A673 (cell line): ENCODE data around the gene ALG6. TPM values are rescaled to one million over a fixed set of nuclear protein-coding genes. Genes with fewer than 3 reads are reported as not detected.

ENCODE experiments used
- Bru-seq: library from RNA; stranded (reverse); fragments of 400-500 nt; gene quantifications from one replicate; lab custom pipeline; 2021; lab: Mats Ljungman, UMichigan
- BruChase-seq, 2 experiments: library from RNA; stranded (reverse); fragments of 400-500 nt; gene quantifications; one replicate each; lab custom pipeline; 2021; lab: Mats Ljungman, UMichigan
- BruUV-seq: library from RNA; stranded (reverse); fragments of 400-500 nt; replicated peaks from 2 replicates; lab custom pipeline; 2021; lab: Mats Ljungman, UMichigan
- CTCF ChIA-PET: fragments of 300-600 bp; sonication (Branson Sonifier 250); formaldehyde crosslinking; loops from one replicate; lab custom pipeline; 2022; ENCODE audit warnings: antibody characterized with exemption; lab: Charles Lee
- POLR2A ChIA-PET: fragments of 300-600 bp; sonication (Branson Sonifier 250); formaldehyde crosslinking; loops from one replicate; lab custom pipeline; 2022; ENCODE audit warnings: antibody characterized with exemption; ENCODE audit not compliant: low non-redundant PET; lab: Charles Lee
- DNase-seq: peaks from one replicate; pipeline ENCODE4 v3.0.0-alpha.2; 2015; ENCODE audit warnings: low spot score
- H3K27ac ChIP-seq: fragments of 200-600 bp; sonication (generic); 2 replicates; pipeline ENCODE4 v1.5.1; 2016; ENCODE audit warnings: mixed run types, low read depth, mild to moderate bottlenecking, mixed read lengths, antibody characterized with exemption, low read length; ENCODE audit not compliant: poor library complexity, severe bottlenecking
- H3K27me3 ChIP-seq: fragments of 200-600 bp; sonication (generic); replicated peaks from 2 replicates; pipeline ENCODE4 v1.6.1; 2017; ENCODE audit warnings: mixed run types, low read depth, mild to moderate bottlenecking, mixed read lengths, antibody characterized with exemption, low read length; ENCODE audit not compliant: insufficient read depth, poor library complexity
- H3K36me3 ChIP-seq: fragments of 200-600 bp; sonication (generic); 2 replicates; pipeline ENCODE4 v1.6.1; 2016; ENCODE audit warnings: mixed run types, mild to moderate bottlenecking, mixed read lengths, antibody characterized with exemption, low read length; ENCODE audit not compliant: insufficient read depth, poor library complexity, severe bottlenecking
- H3K4me1 ChIP-seq: fragments of 200-600 bp; sonication (generic); 2 replicates; pipeline ENCODE4 v1.6.1; 2017; ENCODE audit warnings: mixed run types, mild to moderate bottlenecking, mixed read lengths, antibody characterized with exemption, low read length; ENCODE audit not compliant: insufficient read depth, poor library complexity, severe bottlenecking
- H3K4me3 ChIP-seq: fragments of 200-600 bp; sonication (generic); 2 replicates; pipeline ENCODE4 v1.5.1; 2016; ENCODE audit warnings: low read depth, mixed run types, mild to moderate bottlenecking, mixed read lengths, low read length; ENCODE audit not compliant: poor library complexity, severe bottlenecking
- H3K9me3 ChIP-seq: fragments of 200-600 bp; sonication (generic); 2 replicates; pipeline ENCODE4 v1.6.1; 2016; ENCODE audit warnings: mixed run types, low read depth, mild to moderate bottlenecking, mixed read lengths, antibody characterized with exemption, low read length; ENCODE audit not compliant: poor library complexity, severe bottlenecking
- EZH2 ChIP-seq: fragments of 200-600 bp; sonication (generic); IDR thresholded peaks from 2 replicates; pipeline ENCODE4 v1.6.1; 2017; ENCODE audit warnings: borderline replicate concordance, low read depth, mild to moderate bottlenecking, mixed read lengths, antibody characterized with exemption, low read length; ENCODE audit not compliant: poor library complexity, severe bottlenecking
- intact Hi-C: fragments of 100-400 bp; cut with micrococcal nuclease; formaldehyde crosslinking; loops from one replicate; pipeline ENCODE4 v1.10.0; 2022; ENCODE audit not compliant: unreplicated experiment
- long read RNA-seq: library from polyadenylated mRNA; stranded (forward); transcript quantifications from one replicate; pipeline ENCODE4 v2.0.0, GENCODE V29; 2022
- total RNA-seq: library from RNA; stranded (reverse); gene quantifications from 2 replicates; pipeline ENCODE4 v1.2.3, GENCODE V29; 2021
- TF ChIP-seq, protein P1 (sequence below): fragments of 300-800, 200-600 bp; sonication (generic); conservative IDR thresholded peaks from 2 replicates; pipeline ENCODE4 v1.5.1; 2017; ENCODE audit warnings: low read depth, mild to moderate bottlenecking, antibody characterized with exemption, low read length, moderate library complexity, mixed read lengths

ALG6 gene
- total RNA-seq (33.0 and 33.4 TPM in 2 replicates), Bru-seq, nascent RNA (percentile 80 among the genes with signal in this experiment), BruChase-seq, experiment 1, labeled RNA remaining after a 2-hour chase (percentile 85 among the genes with signal in this experiment), BruChase-seq, experiment 2, labeled RNA remaining after a 6-hour chase (percentile 83 among the genes with signal in this experiment)
- long read RNA-seq, transcript ALG6-202 (15 exons, 3,371 nt) = major isoform, 36 of 53 reads
- long read RNA-seq, partial matches to known transcripts = 8 of 53 reads
- long read RNA-seq, other reads (novel, unspliced or antisense) = 8 of 53 reads

DNA sequence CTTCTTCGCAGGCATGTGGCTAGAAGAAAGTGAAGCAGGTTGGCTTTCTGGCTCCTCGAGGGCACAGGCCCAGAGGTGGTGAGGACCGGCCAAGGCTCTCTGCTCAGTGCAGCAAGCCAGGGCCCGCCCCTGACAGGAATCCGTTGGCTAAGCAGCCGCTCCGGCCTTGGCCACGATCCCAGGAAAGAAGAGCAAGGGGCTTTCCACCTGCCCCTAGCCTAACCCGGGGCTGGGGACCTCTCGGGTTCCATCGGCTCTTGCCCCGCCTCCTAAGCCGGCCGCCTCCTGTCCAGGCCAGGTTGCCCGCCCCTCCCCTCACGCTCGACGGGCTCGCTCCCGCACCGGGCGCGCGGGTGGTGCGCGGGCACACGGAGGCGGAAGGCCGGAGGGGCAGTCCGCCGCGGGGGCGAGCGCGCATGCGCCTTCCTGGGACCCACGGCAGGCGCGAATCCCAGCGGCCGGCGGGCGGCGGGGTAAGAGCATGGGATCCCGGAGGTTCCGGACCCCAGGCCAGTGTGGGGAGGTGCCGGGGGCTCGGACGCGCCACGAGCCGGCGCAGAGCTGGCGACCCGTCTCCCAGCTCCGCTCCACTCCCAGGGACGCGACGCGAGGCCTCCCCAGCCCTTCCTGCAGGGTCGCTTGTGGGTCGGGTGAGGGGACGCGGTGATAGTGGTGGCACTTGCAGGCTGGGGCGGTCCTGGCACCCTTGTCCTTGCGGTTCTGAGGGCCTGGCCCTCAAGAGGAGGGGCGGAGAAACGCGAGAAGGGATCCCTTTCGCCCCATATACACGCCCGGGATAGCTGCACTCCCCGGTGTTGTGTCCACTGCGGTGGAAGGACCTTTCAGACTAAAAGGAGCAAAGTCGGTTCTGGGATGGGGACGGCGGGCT, at the start of gene ALG6:
Gene ALG6 (plus strand): TSS at position 413 of the 889 bp plus-strand sequence. CDS start 3,351 bp downstream, outside the sequence.
- intact Hi-C loops = no loop called here
- TF ChIP-seq EZH2 = no peak
- TF ChIP-seq, protein P1, sequence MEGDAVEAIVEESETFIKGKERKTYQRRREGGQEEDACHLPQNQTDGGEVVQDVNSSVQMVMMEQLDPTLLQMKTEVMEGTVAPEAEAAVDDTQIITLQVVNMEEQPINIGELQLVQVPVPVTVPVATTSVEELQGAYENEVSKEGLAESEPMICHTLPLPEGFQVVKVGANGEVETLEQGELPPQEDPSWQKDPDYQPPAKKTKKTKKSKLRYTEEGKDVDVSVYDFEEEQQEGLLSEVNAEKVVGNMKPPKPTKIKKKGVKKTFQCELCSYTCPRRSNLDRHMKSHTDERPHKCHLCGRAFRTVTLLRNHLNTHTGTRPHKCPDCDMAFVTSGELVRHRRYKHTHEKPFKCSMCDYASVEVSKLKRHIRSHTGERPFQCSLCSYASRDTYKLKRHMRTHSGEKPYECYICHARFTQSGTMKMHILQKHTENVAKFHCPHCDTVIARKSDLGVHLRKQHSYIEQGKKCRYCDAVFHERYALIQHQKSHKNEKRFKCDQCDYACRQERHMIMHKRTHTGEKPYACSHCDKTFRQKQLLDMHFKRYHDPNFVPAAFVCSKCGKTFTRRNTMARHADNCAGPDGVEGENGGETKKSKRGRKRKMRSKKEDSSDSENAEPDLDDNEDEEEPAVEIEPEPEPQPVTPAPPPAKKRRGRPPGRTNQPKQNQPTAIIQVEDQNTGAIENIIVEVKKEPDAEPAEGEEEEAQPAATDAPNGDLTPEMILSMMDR = no peak
- POLR2A ChIA-PET = no interaction called here

DNA sequence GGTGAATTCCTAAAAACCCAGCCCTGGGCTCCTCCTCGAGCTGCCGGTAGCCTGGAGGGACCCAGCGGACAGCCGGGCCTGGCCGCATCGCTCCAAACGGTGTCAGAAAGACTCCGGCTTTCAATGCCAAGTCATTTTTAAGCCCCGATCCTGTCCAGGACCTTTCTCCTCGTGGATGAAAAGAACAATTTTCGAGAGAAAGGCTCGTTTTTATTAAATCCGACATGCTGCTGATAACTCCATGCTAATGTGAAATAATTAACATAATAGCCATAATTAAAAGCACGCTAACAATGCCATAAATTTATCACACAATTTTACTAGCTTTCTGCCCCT, 49.6 kb upstream of the ALG6 start:
- DNase-seq = no peak
- Histone ChIP-seq H3K27me3 (peaks cover 23% of the 10 kb centered on the region), H3K27ac (no peak overlapping the region), H3K4me3 (peak overlapping the region; percentile 68), H3K36me3 (no peaks in the 10 kb centered on the region), H3K4me1 (peaks cover 8% of the 10 kb centered on the region), H3K9me3 (no peaks in the 10 kb centered on the region)
- POLR2A ChIA-PET = no interaction called here
- CTCF ChIA-PET = no interaction called here
- no peak for TF ChIP-seq EZH2
- TF ChIP-seq, protein P1 = no peak
- intact Hi-C loops = no loop called here
- BruUV-seq = no TSS peak

More for the DNA sequence above, at the start of gene ALG6:
- Histone ChIP-seq H3K9me3 (no peaks in the 10 kb centered on the region), H3K27ac (peak within 1 kb of the TSS; percentile 83), H3K4me1 (peaks cover 12% of the 10 kb centered on the region), H3K36me3 (peaks cover 18% of the 10 kb centered on the region), H3K4me3 (peak within 1 kb of the TSS; percentile 92), H3K27me3 (no peaks in the 10 kb centered on the region)
- peak; percentile 97 for DNase-seq
- CTCF ChIA-PET = no interaction called here
- BruUV-seq = TSS peak; percentile 74

- H3K9me3 ChIP-seq = no peaks in the 10 kb centered on the region
- peaks cover 23% of the 10 kb centered on the region for H3K27me3 ChIP-seq
- ChIA-PET POLR2A (no interaction called here), CTCF (no interaction called here)
- H3K4me1 ChIP-seq = peaks cover 8% of the 10 kb centered on the region
- no TSS peak for BruUV-seq
- H3K27ac ChIP-seq = no peak overlapping the region
- DNase-seq = no peak
- peak overlapping the region; percentile 68 for H3K4me3 ChIP-seq
- intact Hi-C loops = no loop called here
- no peak for TF ChIP-seq EZH2
- TF ChIP-seq, protein P1 = no peak
- H3K36me3 ChIP-seq = no peaks in the 10 kb centered on the region
Measured at GRCh38 chr1:63318201-63318979, 49.0 kb upstream of the ALG6 start.
